ENCODE measurements around the gene OR4C3. TPM values are rescaled to one million over a fixed set of nuclear protein-coding genes. Genes with fewer than 3 reads are reported as not detected.
"Not testable (repeated sequence)": the region's sequence is repeated elsewhere in the genome, so short reads cannot be mapped to it uniquely, and the experiment has no call there.

The OR4C3 gene
- total RNA-seq = not detected
- long read RNA-seq = 0 reads

DNA sequence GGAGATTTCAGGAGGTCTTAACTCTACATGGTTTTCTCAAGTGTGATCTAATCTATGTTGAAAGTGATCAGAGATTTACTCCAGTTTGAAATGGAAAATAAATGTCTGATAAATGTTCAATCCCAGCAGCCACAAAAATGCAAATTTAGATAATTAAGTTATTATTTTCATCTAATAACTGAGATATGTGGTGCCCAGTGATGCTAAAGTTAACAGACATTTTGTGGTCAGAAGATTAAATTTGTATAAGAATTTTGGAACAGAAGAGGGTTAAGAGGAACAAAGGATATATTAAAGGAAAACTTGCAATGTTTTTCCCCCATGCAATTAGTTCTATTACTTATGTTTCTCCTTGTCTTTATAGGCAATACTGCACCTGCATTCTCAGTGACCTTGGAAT, at the start of gene OR4C3:
Gene OR4C3 (plus strand): TSS at position 301 of the 400 bp plus-strand sequence. CDS start 102 bp downstream, outside the sequence.
- ATAC-seq; DNase-seq; intact Hi-C loops (cut with DNase I): not testable (repeated sequence)

DNA sequence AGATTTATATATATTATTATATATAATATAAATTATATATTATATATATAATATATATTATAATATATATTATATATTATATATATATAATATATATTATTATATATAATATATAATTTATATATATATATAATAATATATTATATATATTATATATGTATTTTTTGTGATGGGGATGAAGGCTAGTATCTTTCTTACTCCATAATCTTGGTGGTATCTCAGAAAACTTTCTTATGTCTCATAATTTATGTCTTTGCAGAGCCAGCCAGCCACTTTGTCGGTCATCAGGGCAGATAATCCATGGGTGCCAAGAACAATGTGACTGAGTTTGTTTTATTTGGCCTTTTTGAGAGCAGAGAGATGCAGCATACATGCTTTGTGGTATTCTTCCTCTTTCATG, 18.8 kb upstream of the OR4C3 start, which contains the start of gene OR4S1:
Gene OR4S1 (plus strand): TSS at position 301 of the 400 bp plus-strand sequence. CDS start 0 bp downstream, at position 301.
- DNase-seq = no peak
- ATAC-seq = no peak
- intact Hi-C loops (cut with DNase I) = loop anchor here (10.0 kb wide), 2 partner anchors 121 to 131 kb away; no protein-coding TSS in a partner anchor

DNA sequence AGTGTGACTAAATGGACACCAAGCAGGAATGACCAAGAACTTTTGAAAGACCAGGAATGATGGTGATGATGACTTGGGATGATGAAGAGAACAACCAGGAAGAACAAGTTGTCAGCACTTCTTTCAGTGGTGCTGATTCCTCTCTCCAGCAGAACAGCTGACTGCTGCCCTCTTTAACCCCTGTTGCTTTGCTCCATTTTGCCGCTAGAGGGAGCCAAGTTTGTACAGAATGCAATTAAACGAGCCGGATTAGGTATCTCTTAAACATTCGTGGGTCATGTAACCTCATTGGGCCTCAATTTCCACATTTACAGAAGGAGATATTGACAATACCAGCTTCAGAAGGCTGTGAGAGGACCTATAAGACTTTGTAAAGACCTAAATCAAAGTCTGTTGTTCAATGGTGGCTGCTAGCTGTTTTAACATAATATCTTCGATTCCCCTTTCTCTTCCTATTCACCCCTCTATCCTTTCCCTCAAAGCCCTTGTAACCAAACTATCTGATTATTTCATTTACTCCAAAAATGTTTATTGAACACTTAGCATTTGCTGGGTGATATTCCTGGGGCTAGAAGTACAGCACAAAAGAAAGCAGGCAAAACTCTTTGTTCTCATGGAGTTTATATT, 16.8 kb upstream of the OR4C3 start:
- intact Hi-C loops (cut with DNase I) = loop anchor here (10.0 kb wide), 2 partner anchors 123 to 133 kb away; no protein-coding TSS in a partner anchor
- peak; percentile 40 for DNase-seq
- ATAC-seq = peak; percentile 50 to 60

DNA sequence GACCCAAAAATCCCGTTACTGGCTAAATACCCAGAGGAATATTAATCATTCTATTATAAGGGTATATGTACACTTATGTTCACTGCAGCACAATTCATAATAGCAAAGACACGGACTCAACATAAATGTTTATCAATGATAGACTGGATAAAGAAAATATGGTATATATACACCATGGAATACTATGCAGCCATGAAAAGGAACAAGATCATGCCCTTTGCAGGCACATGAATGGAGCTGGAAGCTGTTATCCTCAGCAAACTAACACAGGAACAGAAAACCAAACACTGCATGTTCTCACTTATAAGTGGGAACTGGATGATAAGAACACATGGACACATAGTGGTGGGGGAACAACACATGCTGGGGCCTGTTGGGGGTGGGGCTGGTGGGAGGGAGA, 11.1 kb upstream of the OR4C3 start:
- intact Hi-C loops (cut with DNase I); ATAC-seq; DNase-seq: not testable (repeated sequence)

DNA sequence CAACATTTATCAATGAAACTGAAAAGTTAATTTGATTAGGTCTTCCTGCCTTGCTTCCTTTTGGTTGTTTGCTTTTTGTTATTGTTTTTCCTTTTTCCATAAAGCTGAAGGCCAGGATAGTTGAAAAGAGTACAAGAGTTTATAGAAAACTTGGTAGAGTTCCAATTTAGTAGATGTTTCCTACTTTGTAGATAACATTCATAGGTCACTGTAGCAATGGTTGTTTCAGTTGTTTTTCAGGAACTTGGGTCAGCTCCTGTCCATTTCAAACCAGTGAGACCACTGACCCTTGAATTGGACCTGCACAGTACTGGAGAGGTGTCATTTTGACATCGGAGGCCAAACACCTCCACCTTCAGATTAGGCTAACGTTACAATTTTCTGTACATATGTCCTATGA, 4.9 kb upstream of the OR4C3 start:
- DNase-seq; ATAC-seq; intact Hi-C loops (cut with DNase I): not testable (repeated sequence)

DNA sequence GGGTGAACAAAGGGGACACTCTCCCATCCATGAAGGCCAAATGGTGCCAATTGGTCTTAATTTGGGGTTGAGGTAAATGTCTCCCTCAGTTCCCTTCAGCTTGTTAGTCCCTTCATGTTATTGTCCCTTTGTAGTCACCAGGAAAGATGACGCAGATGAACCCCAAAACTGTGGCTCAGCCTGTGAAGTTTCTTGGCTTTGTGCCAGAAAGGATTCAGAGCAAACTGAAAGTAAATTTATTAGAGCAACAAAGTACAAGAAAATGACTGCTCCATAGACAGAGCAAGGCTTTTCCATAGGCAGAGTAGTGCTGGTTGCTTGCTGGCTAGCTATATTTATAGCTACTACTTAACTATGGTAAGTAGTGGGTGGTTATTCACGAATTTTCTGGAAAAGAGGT, 16.7 kb downstream of the OR4C3 start:
- intact Hi-C loops (cut with DNase I) = no loop called here
- ATAC-seq = no peak
- no peak for DNase-seq

DNA sequence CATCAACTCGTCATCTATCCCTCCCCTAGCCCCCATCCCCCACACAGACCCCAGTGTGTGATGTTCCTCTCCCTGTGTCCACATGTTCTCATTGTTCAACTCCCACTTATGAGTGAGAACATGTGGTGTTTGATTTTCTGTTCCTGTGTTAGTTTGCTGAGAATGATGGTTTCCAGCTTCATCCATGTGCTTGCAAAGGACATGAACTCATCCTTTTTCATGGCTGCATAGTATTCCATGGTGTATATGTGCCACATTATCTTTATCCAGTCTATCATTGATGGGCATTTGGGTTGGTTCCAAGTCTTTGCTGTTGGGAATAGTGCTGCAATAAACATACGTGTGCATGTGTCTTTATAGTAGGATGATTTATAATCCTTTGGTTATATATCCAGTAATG, 17.8 kb downstream of the OR4C3 start:
- DNase-seq; ATAC-seq; intact Hi-C loops (cut with DNase I): not testable (repeated sequence)

DNA sequence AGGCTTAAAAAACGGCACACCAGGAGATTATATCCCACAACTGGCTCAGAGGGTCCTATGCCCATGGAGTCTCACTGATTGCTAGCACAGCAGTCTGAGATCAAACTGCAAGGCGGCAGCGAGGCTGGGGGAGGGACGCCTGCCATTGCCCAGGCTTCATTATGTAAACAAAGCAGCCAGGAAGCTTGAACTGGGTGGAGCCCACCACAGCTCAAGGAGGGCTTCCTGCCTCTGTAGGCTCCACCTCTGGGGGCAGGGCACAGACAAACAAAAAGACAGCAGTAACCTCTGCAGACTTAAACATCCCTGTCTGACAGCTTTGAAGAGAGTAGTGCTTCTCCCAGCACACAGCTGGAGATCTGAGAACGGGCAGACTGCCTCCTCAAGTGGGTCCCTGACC, 21.6 kb downstream of the OR4C3 start:
- intact Hi-C loops (cut with DNase I); DNase-seq; ATAC-seq: not testable (repeated sequence)

DNA sequence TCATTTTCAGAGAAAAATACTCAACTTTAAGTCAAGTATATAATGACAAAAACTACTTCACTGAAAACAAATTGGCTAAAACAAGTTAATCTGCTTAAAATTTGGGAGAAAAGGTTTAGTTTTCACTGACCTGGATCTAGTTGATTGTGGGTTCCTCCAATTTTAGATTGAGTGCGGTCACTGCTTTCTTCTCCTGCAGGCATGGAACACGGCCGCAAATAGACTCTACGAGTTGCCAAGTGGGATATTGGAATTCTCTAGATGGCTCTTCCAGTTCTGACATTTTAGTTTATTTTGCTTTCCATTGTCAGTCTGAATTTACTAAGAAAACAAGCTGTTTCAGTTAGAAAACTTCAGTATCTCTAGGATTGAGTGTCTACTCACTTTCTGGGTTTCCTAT, 29.3 kb downstream of the OR4C3 start:
- no peak for DNase-seq
- intact Hi-C loops (cut with DNase I) = no loop called here
- ATAC-seq = no peak

DNA sequence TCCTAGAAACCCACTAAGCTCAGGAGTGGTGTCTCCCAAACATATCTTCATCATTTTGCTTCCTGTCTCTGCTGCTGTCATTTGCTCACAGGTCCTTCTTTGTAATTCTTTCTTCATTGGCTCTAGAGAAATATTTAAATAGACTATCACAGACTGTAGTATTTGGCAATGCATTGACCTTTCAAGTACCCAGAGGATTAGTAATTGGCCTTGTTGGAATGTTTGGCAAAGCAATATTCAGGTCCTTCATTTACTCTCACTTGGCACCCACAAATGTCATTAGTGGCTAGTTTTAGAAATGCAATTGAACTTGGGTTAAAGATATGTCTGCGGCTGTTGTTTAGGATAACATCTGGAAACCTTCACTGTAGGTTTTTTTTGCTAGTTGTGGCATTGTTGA, 30.0 kb downstream of the OR4C3 start:
- DNase-seq = no peak
- intact Hi-C loops (cut with DNase I) = loop anchor here in 1 of 2 donors (5.0 kb wide), 1 partner anchor 1673 kb away; no protein-coding TSS in a partner anchor
- peak in 1 of 2 donors; percentile 27 for ATAC-seq

DNA sequence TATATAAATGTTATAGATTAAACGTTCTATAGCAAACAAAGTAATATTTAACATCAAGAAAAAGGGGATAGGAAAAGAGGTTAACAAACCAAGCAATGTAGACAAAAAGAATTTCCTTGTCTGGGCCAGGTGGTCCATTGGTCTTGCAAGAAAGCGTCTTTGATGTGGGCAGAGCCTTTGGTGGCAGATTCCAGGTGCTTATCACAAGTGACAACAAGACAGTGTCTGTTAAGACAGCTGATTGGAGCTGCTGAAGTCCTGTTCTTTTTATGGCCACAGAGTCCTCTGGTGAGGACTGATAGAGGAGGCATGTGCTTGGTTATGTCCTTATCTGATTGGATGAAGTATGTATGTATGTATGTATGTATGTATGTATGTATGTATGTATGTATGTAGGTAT, 36.6 kb downstream of the OR4C3 start:
- intact Hi-C loops (cut with DNase I); ATAC-seq; DNase-seq: not testable (repeated sequence)

DNA sequence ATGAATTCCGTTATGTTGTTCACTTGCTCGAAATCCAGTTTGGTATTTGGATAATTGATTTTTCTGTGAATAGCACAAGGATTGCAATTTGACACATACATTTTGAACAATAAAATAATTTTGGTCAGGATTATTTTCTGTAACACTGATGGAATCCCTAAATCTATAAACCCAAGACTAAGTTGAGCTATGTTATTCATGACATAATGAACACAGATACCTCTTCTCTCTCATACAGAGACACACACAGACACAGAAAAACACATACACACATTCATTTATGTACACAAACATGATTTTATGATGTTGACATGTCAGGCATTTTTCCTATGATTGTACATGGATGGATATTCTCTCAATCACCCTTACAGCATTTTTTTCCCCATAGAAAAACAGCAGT, 41.6 kb downstream of the OR4C3 start, which contains the start of gene OR4C5:
Gene OR4C5 (minus strand): TSS at position 101 of the 400 bp plus-strand sequence. CDS start 0 bp downstream, at position 101.
- intact Hi-C loops (cut with DNase I) = no loop called here
- ATAC-seq (no peak), DNase-seq (no peak)

Other genes starting within 250 kb of the OR4C3 start
- gene OR4B1, start 108.1 kb upstream of the OR4C3 start, total RNA-seq = not detected
- not detected for gene OR4X2, start 79.8 kb upstream of the OR4C3 start, total RNA-seq
- not detected for gene OR4X1, start 61.1 kb upstream of the OR4C3 start, total RNA-seq
- not detected for gene OR4S1, start 18.7 kb upstream of the OR4C3 start, total RNA-seq
- not detected for gene OR4C5, start 41.5 kb downstream of the OR4C3 start, total RNA-seq
- not detected for gene OR4A47, start 163.9 kb downstream of the OR4C3 start, total RNA-seq